Panc1 (cell line): Measurements from ENCODE around the gene ARL5C. TPM values are rescaled to one million over a fixed set of nuclear protein-coding genes. Genes with fewer than 3 reads are reported as not detected.

ENCODE experiments used
- ATAC-seq: fragments of 200-7000 bp; cut with Tn5 transposase; 2 replicates; pipeline ENCODE4 v1.9.1; 2020; ENCODE audit warnings: mild to moderate bottlenecking, moderate library complexity
- BruUV-seq: library from RNA; stranded (reverse); fragments of 400-500 nt; replicated peaks from 2 replicates; lab custom pipeline; 2021; lab: Mats Ljungman, UMichigan
- CTCF ChIA-PET: fragments of 300-600 bp; sonication (Branson Sonifier 250); formaldehyde crosslinking; loops from one replicate; lab custom pipeline; 2022; ENCODE audit warnings: antibody characterized with exemption; lab: Charles Lee
- POLR2A ChIA-PET: fragments of 300-600 bp; sonication (Branson Sonifier 250); formaldehyde crosslinking; loops from one replicate; lab custom pipeline; 2022; ENCODE audit warnings: antibody characterized with exemption; lab: Charles Lee
- DNase-seq: peaks from one replicate; pipeline ENCODE4 v3.0.0-alpha.2; 2010; ENCODE audit warnings: low read depth, low spot score
- H3K27ac ChIP-seq: 2 replicates; pipeline ENCODE4 v1.5.1; 2011; ENCODE audit warnings: mild to moderate bottlenecking, low read length, inconsistent platforms
- H3K27me3 ChIP-seq: fragments of 200-500 bp; sonication (Bioruptor generic); 2 replicates; pipeline ENCODE4 v1.6.0; 2014; ENCODE audit warnings: low read length, inconsistent platforms; ENCODE audit not compliant: control insufficient read depth, insufficient read depth
- H3K36me3 ChIP-seq: fragments of 200-500 bp; sonication (Bioruptor generic); 2 replicates; pipeline ENCODE4 v1.5.1; 2014; ENCODE audit warnings: inconsistent platforms, mild to moderate bottlenecking, low read length, moderate library complexity; ENCODE audit not compliant: control insufficient read depth, insufficient read depth
- H3K4me1 ChIP-seq: 2 replicates; pipeline ENCODE4 v1.5.1; 2011; ENCODE audit warnings: inconsistent platforms, mild to moderate bottlenecking, low read length, moderate library complexity; ENCODE audit not compliant: control insufficient read depth, insufficient read depth
- H3K4me3 ChIP-seq, 2 experiments: 2 replicates each; pipeline ENCODE4 v1.5.1; 2011 to 2012; ENCODE audit warnings: low read depth in 2 of 2, low read length in 2 of 2, mild to moderate bottlenecking in 2 of 2, inconsistent platforms in 1 of 2, moderate library complexity in 1 of 2
- H3K9me3 ChIP-seq: fragments of 200-500 bp; sonication (Bioruptor generic); 2 replicates; pipeline ENCODE4 v1.5.1; 2014; ENCODE audit warnings: low read depth, mild to moderate bottlenecking, inconsistent platforms, low read length, moderate library complexity; ENCODE audit not compliant: control insufficient read depth, insufficient read depth
- POLR2AphosphoS5 ChIP-seq: IDR thresholded peaks from 2 replicates; pipeline ENCODE4 v1.6.1; 2012; ENCODE audit warnings: mild to moderate bottlenecking, low read depth, low read length, moderate library complexity
- SIN3A ChIP-seq: IDR thresholded peaks from 2 replicates; pipeline ENCODE4 v1.6.1; 2012; ENCODE audit warnings: low read depth, mild to moderate bottlenecking, low read length, moderate library complexity, borderline replicate concordance; ENCODE audit not compliant: insufficient read depth
- TCF7L2 ChIP-seq: IDR thresholded peaks from 2 replicates; pipeline ENCODE4 v1.6.1; 2011; ENCODE audit warnings: mild to moderate bottlenecking, low read depth, low read length, inconsistent platforms
- in situ Hi-C: cut with HindIII; loops from 2 replicates; pipeline ENCODE4 v1.10.0; 2016; ENCODE audit warnings: low sequenced_read_pairs, low pct_unique_long_range_greater_than_20kb
- intact Hi-C: fragments of 100-400 bp; cut with micrococcal nuclease; formaldehyde crosslinking; loops from one replicate; pipeline ENCODE4 v1.10.0; 2022; ENCODE audit not compliant: unreplicated experiment
- total RNA-seq: library from RNA; stranded (reverse); gene quantifications from one replicate; pipeline ENCODE4 v1.2.1, GENCODE V29; 2021; ENCODE audit not compliant: unreplicated experiment
- TF ChIP-seq, protein P1 (sequence below), 2 experiments: IDR thresholded peaks; 2 replicates each; pipeline ENCODE4 v1.6.1; 2011 to 2012; ENCODE audit warnings: low read depth in 2 of 2, control low read depth in 1 of 2, low read length in 1 of 2, mild to moderate bottlenecking in 1 of 2, moderate library complexity in 1 of 2; ENCODE audit not compliant: insufficient read depth in 1 of 2
- TF ChIP-seq, protein P2 (sequence below): fragments of 450-650 bp; IDR thresholded peaks from 2 replicates; pipeline ENCODE4 v1.5.1; 2017; ENCODE audit warnings: mild to moderate bottlenecking

Gene ARL5C
- total RNA-seq, 1 experiment from 2014 or later = not detected

DNA sequence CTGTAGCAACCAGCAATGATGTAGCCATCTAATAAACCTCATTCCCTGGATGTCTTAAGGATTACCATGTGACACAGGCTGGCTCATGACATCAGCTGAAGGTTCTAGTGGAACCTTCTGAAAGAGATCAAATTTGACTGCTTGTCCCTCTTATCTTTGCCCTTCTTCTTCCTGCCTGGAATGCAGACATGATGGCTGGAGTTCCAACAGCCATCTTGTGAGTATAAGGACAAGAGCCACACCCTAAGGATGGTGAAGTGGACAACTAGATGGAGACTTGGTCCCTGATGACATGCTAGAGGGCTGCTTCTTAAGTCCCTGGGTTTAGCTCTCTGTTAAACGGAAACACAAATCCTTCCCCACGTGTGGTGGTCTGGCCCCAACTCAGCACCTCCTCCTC lies 52.1 kb downstream of the ARL5C start:
- BruUV-seq = no TSS peak

DNA sequence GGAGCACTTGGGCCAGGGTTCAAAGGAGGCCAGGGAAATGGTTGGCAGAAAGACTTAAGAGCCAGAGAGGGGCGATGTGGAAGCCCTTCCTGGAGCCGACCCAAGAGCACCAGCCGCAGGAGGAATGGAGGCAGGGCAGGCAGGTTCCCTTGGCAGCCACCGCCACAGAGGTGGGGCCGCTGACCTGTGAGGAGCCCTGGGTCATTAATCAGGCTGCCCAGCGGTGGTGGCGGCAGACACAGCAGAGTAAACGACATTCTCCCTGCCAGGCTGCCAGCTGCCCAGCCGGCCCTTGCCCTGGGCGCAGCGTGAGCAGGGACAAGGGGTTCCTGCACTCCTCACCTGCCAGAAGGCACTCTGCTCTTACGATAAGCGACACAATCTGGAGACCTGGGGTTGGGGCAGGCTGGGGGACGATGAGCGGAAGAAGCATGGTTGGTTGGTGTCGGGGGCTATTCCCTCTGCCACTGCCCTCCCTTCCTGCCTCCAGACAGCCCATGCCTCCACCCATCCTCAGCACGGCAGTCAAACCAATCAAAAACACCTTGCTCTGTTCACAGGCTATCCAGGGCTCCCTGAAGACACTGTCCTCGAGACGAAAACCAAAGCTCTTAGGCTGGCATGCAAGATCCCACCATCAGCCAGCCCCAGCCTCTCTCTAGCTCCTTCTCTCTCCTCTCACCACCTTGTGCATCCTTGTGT lies 55.4 kb downstream of the ARL5C start:
- POLR2A ChIA-PET = no interaction called here
- no peaks in the 10 kb centered on the region for H3K4me1 ChIP-seq
- H3K27ac ChIP-seq = no peak overlapping the region
- H3K27me3 ChIP-seq = no peaks in the 10 kb centered on the region
- in situ Hi-C loops (no loop called here), intact Hi-C loops (no loop called here)
- CTCF ChIA-PET = no interaction called here
- DNase-seq (no peak), ATAC-seq (no peak)
- H3K4me3 ChIP-seq = no peak overlapping the region
- TF ChIP-seq, protein P1, sequence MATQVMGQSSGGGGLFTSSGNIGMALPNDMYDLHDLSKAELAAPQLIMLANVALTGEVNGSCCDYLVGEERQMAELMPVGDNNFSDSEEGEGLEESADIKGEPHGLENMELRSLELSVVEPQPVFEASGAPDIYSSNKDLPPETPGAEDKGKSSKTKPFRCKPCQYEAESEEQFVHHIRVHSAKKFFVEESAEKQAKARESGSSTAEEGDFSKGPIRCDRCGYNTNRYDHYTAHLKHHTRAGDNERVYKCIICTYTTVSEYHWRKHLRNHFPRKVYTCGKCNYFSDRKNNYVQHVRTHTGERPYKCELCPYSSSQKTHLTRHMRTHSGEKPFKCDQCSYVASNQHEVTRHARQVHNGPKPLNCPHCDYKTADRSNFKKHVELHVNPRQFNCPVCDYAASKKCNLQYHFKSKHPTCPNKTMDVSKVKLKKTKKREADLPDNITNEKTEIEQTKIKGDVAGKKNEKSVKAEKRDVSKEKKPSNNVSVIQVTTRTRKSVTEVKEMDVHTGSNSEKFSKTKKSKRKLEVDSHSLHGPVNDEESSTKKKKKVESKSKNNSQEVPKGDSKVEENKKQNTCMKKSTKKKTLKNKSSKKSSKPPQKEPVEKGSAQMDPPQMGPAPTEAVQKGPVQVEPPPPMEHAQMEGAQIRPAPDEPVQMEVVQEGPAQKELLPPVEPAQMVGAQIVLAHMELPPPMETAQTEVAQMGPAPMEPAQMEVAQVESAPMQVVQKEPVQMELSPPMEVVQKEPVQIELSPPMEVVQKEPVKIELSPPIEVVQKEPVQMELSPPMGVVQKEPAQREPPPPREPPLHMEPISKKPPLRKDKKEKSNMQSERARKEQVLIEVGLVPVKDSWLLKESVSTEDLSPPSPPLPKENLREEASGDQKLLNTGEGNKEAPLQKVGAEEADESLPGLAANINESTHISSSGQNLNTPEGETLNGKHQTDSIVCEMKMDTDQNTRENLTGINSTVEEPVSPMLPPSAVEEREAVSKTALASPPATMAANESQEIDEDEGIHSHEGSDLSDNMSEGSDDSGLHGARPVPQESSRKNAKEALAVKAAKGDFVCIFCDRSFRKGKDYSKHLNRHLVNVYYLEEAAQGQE (IDR thresholded peaks at IDR 0.05; ENCODE audit: insufficient read depth in 1 of 2, low read depth in 2 of 2, low read length in 1 of 2) = no peak
- TF ChIP-seq, protein P2, sequence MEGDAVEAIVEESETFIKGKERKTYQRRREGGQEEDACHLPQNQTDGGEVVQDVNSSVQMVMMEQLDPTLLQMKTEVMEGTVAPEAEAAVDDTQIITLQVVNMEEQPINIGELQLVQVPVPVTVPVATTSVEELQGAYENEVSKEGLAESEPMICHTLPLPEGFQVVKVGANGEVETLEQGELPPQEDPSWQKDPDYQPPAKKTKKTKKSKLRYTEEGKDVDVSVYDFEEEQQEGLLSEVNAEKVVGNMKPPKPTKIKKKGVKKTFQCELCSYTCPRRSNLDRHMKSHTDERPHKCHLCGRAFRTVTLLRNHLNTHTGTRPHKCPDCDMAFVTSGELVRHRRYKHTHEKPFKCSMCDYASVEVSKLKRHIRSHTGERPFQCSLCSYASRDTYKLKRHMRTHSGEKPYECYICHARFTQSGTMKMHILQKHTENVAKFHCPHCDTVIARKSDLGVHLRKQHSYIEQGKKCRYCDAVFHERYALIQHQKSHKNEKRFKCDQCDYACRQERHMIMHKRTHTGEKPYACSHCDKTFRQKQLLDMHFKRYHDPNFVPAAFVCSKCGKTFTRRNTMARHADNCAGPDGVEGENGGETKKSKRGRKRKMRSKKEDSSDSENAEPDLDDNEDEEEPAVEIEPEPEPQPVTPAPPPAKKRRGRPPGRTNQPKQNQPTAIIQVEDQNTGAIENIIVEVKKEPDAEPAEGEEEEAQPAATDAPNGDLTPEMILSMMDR = no peak
- TF ChIP-seq SIN3A (no peak), POLR2AphosphoS5 (no peak), TCF7L2 (no peak)
- no TSS peak for BruUV-seq
- H3K9me3 ChIP-seq = no peaks in the 10 kb centered on the region
- no peaks in the 10 kb centered on the region for H3K36me3 ChIP-seq

More for the DNA sequence above, 52.1 kb downstream of the ARL5C start:
- H3K36me3 ChIP-seq = no peaks in the 10 kb centered on the region
- no peak overlapping the region for H3K4me3 ChIP-seq
- no peak overlapping the region for H3K27ac ChIP-seq
- ATAC-seq = no peak
- CTCF ChIA-PET = no interaction called here
- no peak for TF ChIP-seq TCF7L2
- TF ChIP-seq, protein P1 (IDR thresholded peaks at IDR 0.05; ENCODE audit: insufficient read depth in 1 of 2, low read depth in 2 of 2, low read length in 1 of 2) = no peak
- TF ChIP-seq, protein P2 = no peak
- TF ChIP-seq POLR2AphosphoS5 = no peak
- no peak for TF ChIP-seq SIN3A
- H3K27me3 ChIP-seq = no peaks in the 10 kb centered on the region
- DNase-seq = no peak
- POLR2A ChIA-PET = no interaction called here
- intact Hi-C loops (no loop called here), in situ Hi-C loops (no loop called here)
- H3K4me1 ChIP-seq = no peaks in the 10 kb centered on the region
- H3K9me3 ChIP-seq = no peaks in the 10 kb centered on the region
